ENCODE results near the gene CAMKK2.

DNA sequence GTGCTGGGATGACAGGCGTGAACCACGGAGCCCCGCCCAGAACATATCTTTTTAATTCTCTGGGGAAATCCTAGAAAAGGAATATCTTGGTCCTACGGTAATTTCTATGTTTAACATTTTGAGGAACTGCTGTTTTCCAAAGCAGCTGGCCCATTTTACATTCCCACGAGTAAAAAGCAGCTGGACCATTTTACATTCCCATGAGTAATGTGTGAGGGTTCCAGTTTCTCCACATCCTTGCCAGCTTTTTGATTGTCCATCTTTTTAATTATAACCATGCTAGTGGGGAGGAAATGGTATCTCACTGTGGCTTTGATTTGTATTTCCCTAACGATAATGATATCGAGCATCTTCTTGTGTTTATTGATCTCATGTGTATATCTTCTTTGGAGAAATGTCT, 91.0 kb downstream of the CAMKK2 start:
- TF ChIP-seq, protein P1, sequence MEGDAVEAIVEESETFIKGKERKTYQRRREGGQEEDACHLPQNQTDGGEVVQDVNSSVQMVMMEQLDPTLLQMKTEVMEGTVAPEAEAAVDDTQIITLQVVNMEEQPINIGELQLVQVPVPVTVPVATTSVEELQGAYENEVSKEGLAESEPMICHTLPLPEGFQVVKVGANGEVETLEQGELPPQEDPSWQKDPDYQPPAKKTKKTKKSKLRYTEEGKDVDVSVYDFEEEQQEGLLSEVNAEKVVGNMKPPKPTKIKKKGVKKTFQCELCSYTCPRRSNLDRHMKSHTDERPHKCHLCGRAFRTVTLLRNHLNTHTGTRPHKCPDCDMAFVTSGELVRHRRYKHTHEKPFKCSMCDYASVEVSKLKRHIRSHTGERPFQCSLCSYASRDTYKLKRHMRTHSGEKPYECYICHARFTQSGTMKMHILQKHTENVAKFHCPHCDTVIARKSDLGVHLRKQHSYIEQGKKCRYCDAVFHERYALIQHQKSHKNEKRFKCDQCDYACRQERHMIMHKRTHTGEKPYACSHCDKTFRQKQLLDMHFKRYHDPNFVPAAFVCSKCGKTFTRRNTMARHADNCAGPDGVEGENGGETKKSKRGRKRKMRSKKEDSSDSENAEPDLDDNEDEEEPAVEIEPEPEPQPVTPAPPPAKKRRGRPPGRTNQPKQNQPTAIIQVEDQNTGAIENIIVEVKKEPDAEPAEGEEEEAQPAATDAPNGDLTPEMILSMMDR (IDR thresholded peaks at IDR 0.05), result no peak
- TF ChIP-seq POLR2A (IDR thresholded peaks at IDR 0.05), result no peak

Measured in transverse colon (tissue), 3 donors.